Mammary epithelial cell (primary cell): ENCODE measurements around the gene MUC5B.

Experiments used
- EZH2 ChIP-seq: IDR thresholded peaks from 2 replicates; pipeline ENCODE4 v1.6.1; 2012; ENCODE audit warnings: low read length, inconsistent platforms, borderline replicate concordance
- TF ChIP-seq, protein P1 (sequence below), 2 donors: IDR thresholded peaks in 1 of 2; conservative IDR thresholded peaks in 1 of 2; 2 replicates each; pipeline ENCODE4 v1.5.1; 2011 to 2012; ENCODE audit warnings: inconsistent platforms in 2 of 2, low read length in 2 of 2, mild to moderate bottlenecking in 2 of 2, control low read depth in 1 of 2, low read depth in 1 of 2; ENCODE audit not compliant: insufficient read depth in 1 of 2; ENCODE audit errors: extremely low read depth in 1 of 2

DNA sequence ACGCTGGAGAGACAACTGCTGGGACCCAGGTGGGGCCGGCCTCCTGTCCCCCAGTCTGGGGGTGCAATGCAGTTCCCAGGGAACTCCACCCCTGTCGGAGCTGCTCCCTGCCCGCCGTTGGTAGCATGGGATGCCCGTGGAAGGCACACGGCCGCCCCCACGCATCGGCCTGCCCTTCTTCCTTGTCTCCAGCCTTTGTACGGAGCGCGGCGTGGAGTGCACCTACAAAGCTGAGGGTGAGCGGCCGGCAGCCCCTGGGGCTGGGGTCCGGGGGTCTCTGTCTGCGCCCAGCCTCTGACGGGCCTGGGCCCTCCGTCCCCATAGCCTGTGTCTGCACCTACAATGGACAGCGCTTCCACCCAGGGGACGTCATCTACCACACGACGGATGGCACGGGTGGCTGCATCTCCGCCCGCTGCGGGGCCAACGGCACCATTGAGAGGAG lies 41.9 kb upstream of the MUC5B start:
- TF ChIP-seq, protein P1, sequence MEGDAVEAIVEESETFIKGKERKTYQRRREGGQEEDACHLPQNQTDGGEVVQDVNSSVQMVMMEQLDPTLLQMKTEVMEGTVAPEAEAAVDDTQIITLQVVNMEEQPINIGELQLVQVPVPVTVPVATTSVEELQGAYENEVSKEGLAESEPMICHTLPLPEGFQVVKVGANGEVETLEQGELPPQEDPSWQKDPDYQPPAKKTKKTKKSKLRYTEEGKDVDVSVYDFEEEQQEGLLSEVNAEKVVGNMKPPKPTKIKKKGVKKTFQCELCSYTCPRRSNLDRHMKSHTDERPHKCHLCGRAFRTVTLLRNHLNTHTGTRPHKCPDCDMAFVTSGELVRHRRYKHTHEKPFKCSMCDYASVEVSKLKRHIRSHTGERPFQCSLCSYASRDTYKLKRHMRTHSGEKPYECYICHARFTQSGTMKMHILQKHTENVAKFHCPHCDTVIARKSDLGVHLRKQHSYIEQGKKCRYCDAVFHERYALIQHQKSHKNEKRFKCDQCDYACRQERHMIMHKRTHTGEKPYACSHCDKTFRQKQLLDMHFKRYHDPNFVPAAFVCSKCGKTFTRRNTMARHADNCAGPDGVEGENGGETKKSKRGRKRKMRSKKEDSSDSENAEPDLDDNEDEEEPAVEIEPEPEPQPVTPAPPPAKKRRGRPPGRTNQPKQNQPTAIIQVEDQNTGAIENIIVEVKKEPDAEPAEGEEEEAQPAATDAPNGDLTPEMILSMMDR (conservative IDR thresholded peaks at IDR 0.05 in 1 of 2, IDR thresholded peaks at IDR 0.05 in 1 of 2; ENCODE audit: extremely low read depth in 1 of 2, insufficient read depth in 1 of 2, low read depth in 1 of 2, low read length in 2 of 2): no peak
- TF ChIP-seq EZH2: no peak
